HepG2 (cell line): ENCODE results near the gene FCN3. TPM values are rescaled to one million over a fixed set of nuclear protein-coding genes. Genes with fewer than 3 reads are reported as not detected.

Source experiments
- ATAC-seq: fragments of 200-7000 bp; cut with Tn5 transposase; 3 replicates; pipeline ENCODE4 v1.9.1; 2020; ENCODE audit warnings: mild to moderate bottlenecking, moderate library complexity
- BruUV-seq: library from RNA; stranded (reverse); fragments of 400-500 nt; replicated peaks from 2 replicates; lab custom pipeline; 2021; lab: Mats Ljungman, UMichigan
- CTCF ChIA-PET: fragments of 300-600 bp; formaldehyde crosslinking; extraction: SDS; loops from one replicate; lab custom pipeline; 2021; ENCODE audit warnings: low total read pairs, inconsistent platforms, low intra/inter-chr PET ratio; lab: Yijun Ruan, JAX
- POLR2A ChIA-PET: fragments of 350-600 bp; sonication (Branson Sonifier 250); formaldehyde crosslinking; loops from one replicate; lab custom pipeline; 2020; ENCODE audit warnings: antibody characterized with exemption, inconsistent platforms; lab: Yijun Ruan, JAX
- DNase-seq: peaks from one replicate; pipeline ENCODE4 v3.0.0-alpha.2; 2015; ENCODE audit warnings: low spot score
- FAIRE-seq: peaks from 3 replicates; lab custom pipeline; 2011; peaks lifted over from hg19 to GRCh38; lab: Jason Lieb, UNC
- H2AFZ ChIP-seq: one replicate; pipeline ENCODE4 v1.6.1; 2011; ENCODE audit warnings: low read length, inconsistent platforms
- H3K27ac ChIP-seq: fragments of 300-600 bp; 3 replicates; pipeline ENCODE4 v1.8.0; 2011; ENCODE audit warnings: mixed run types, mild to moderate bottlenecking, mixed read lengths, low read length, inconsistent platforms; ENCODE audit not compliant: insufficient read depth; ENCODE audit errors: extremely low read length
- H3K27me3 ChIP-seq, 2 experiments: fragments of 200-600 bp in 1 of 2; 2 replicates in 1 of 2; 3 replicates in 1 of 2; pipeline versions ENCODE4 v1.6.0 to v1.8.0; 2011; ENCODE audit warnings: low read length in 2 of 2, mild to moderate bottlenecking in 2 of 2, moderate library complexity in 2 of 2, inconsistent platforms in 1 of 2; ENCODE audit not compliant: insufficient read depth in 2 of 2, control insufficient read depth in 1 of 2
- H3K36me3 ChIP-seq, 2 experiments: fragments of 200-600 bp in 1 of 2; replicated peaks in 1 of 2; 2 replicates in 1 of 2; 3 replicates in 1 of 2; pipeline versions ENCODE4 v1.5.1 to v1.8.0; 2011; ENCODE audit warnings: low read length in 2 of 2, inconsistent platforms in 1 of 2; ENCODE audit not compliant: insufficient read depth in 2 of 2, control insufficient read depth in 1 of 2
- H3K4me1 ChIP-seq: 2 replicates; pipeline ENCODE4 v1.5.1; 2012; ENCODE audit warnings: low read length, inconsistent platforms; ENCODE audit not compliant: insufficient read depth
- H3K4me2 ChIP-seq: 2 replicates; pipeline ENCODE4 v1.6.0; 2011; ENCODE audit warnings: low read depth, low read length, inconsistent platforms
- H3K4me3 ChIP-seq, 3 experiments: fragments of 200-600 bp in 1 of 3; sonication (generic), shearing (Covaris generic) in 1 of 3; replicated peaks in 1 of 3; 2 replicates each; pipeline ENCODE4 v1.5.1; 2011 to 2016; ENCODE audit warnings: low read length in 3 of 3, inconsistent platforms in 2 of 3, low read depth in 2 of 3, mild to moderate bottlenecking in 2 of 3, control low read depth in 1 of 3, mixed read lengths in 1 of 3; ENCODE audit not compliant: insufficient read depth in 1 of 3
- H3K79me2 ChIP-seq: one replicate; pipeline ENCODE4 v1.6.1; 2011; ENCODE audit warnings: low read length, inconsistent platforms; ENCODE audit not compliant: insufficient read depth
- H3K9ac ChIP-seq: 2 replicates; pipeline ENCODE4 v1.6.0; 2011; ENCODE audit warnings: mild to moderate bottlenecking, low read depth, low read length, inconsistent platforms; ENCODE audit not compliant: insufficient read depth
- H3K9me3 ChIP-seq: 2 replicates; pipeline ENCODE4 v1.5.1; 2012; ENCODE audit warnings: mild to moderate bottlenecking, low read length
- H4K20me1 ChIP-seq: 2 replicates; pipeline ENCODE4 v1.6.0; 2011; ENCODE audit warnings: inconsistent platforms, mild to moderate bottlenecking, low read length, moderate library complexity; ENCODE audit not compliant: insufficient read depth
- BCL6 ChIP-seq: IDR thresholded peaks from 2 replicates; pipeline ENCODE4 v1.6.1; 2016; ENCODE audit warnings: missing genetic modification reagents, missing compliant biosample characterization
- FOXC1 ChIP-seq: sonication (generic); formaldehyde crosslinking; IDR thresholded peaks from 2 replicates; pipeline ENCODE4 v1.8.0; 2022; ENCODE audit warnings: mild to moderate bottlenecking, missing genetic modification reagents, borderline replicate concordance
- MEF2D ChIP-seq: sonication (generic); formaldehyde crosslinking; IDR thresholded peaks from 2 replicates; pipeline ENCODE4 v1.5.1; 2020; ENCODE audit warnings: mild to moderate bottlenecking, missing genetic modification reagents
- MTA3 ChIP-seq: sonication (generic); formaldehyde crosslinking; IDR thresholded peaks from 2 replicates; pipeline ENCODE4 v1.4.0; 2020; ENCODE audit warnings: missing genetic modification reagents
- PHF20 ChIP-seq: sonication (generic); formaldehyde crosslinking; IDR thresholded peaks from 2 replicates; pipeline ENCODE4 v1.5.0; 2020; ENCODE audit warnings: mild to moderate bottlenecking, missing genetic modification reagents
- PRMT3 ChIP-seq: sonication (generic); formaldehyde crosslinking; IDR thresholded peaks from 2 replicates; pipeline ENCODE4 v1.8.1; 2022; ENCODE audit warnings: low read depth, mild to moderate bottlenecking, moderate library complexity, missing genetic modification reagents, borderline replicate concordance
- RFXANK ChIP-seq: IDR thresholded peaks from 2 replicates; pipeline ENCODE4 v1.6.1; 2016
- SKI ChIP-seq: fragments of 450-650 bp; IDR thresholded peaks from one replicate; pipeline ENCODE4 v1.6.1; 2018; ENCODE audit warnings: mild to moderate bottlenecking; ENCODE audit not compliant: partially characterized antibody
- STAG1 ChIP-seq: sonication (generic); formaldehyde crosslinking; IDR thresholded peaks from 2 replicates; pipeline ENCODE4 v1.4.0; 2020; ENCODE audit warnings: missing genetic modification reagents
- TCF7 ChIP-seq: sonication (generic); IDR thresholded peaks from 2 replicates; pipeline ENCODE4 v1.6.1; 2016; ENCODE audit warnings: antibody characterized with exemption, low read depth
- TP53 ChIP-seq: sonication (generic); formaldehyde crosslinking; conservative IDR thresholded peaks from 2 replicates; pipeline ENCODE4 v1.4.0; 2020; ENCODE audit warnings: missing genetic modification reagents
- ZNF124 ChIP-seq: sonication (generic); formaldehyde crosslinking; IDR thresholded peaks from 2 replicates; pipeline ENCODE4 v1.4.0; 2020; ENCODE audit warnings: missing genetic modification reagents
- ZNF572 ChIP-seq: sonication (generic); formaldehyde crosslinking; IDR thresholded peaks from 2 replicates; pipeline ENCODE4 v1.5.1; 2020; ENCODE audit warnings: mild to moderate bottlenecking, missing genetic modification reagents
- ZNF629 ChIP-seq: sonication (generic); formaldehyde crosslinking; conservative IDR thresholded peaks from 2 replicates; pipeline ENCODE4 v1.5.0; 2020; ENCODE audit warnings: missing genetic modification reagents
- ZNF777 ChIP-seq: sonication (generic); formaldehyde crosslinking; IDR thresholded peaks from 2 replicates; pipeline ENCODE4 v1.4.0; 2020; ENCODE audit warnings: missing genetic modification reagents
- WGBS: methylation state at CpG from one replicate; pipeline ENCODE4 v1.1.6; 2017; ENCODE audit warnings: low lambda C conversion rate; 5-methylcytosine and 5-hydroxymethylcytosine counted together
- in situ Hi-C: cut with HindIII; loops from 2 replicates; pipeline ENCODE4 v1.10.0; 2017; ENCODE audit warnings: low pct_unique_long_range_greater_than_20kb; ENCODE audit not compliant: extremely low pct_ligation_motif_present
- intact Hi-C: fragments of 100-400 bp; cut with micrococcal nuclease; formaldehyde crosslinking; loops from one replicate; pipeline ENCODE4 v1.10.0; 2022; ENCODE audit not compliant: unreplicated experiment
- polyA plus RNA-seq, 8 experiments: library from polyadenylated mRNA; depleted of rRNA in 3 of 8; stranded (reverse) in 7 of 8; unstranded in 1 of 8; fragments of >200 nt; fragmentation: Illumina TruSeq in 4 of 8; extraction: Trizol in 4 of 8; gene quantifications; 2 replicates each; pipeline versions ENCODE4 v1.2.1 to v1.2.3, GENCODE V29; 2011 to 2016; ENCODE audit warnings: low read depth in 4 of 8, missing spikeins in 1 of 8, mixed read lengths in 1 of 8; ENCODE audit not compliant: insufficient read depth in 1 of 8
- total RNA-seq, 5 experiments: library from RNA; depleted of rRNA; stranded (reverse); fragments of >200 nt; fragmentation: Illumina TruSeq; extraction: Trizol; gene quantifications; 2 replicates each; pipeline ENCODE4 v1.2.3, GENCODE V29; 2016; ENCODE audit warnings: low read depth in 1 of 5

FCN3 gene
- total and polyA plus RNA-seq, 2 of the 13 experiments (the other 11 are each of a cell fraction or from before 2014, with no cell fraction given), result not detected

GRCh38 chr1:27372808-27373690 is 1.6 kb downstream of the FCN3 start:
- in situ Hi-C loops, result no loop called here
- peaks cover 5 to 33% of the 10 kb centered on the region in 2 experiments; a peak in 4 of 5 replicates for H3K27me3 ChIP-seq
- peaks cover 2% of the 10 kb centered on the region for H3K4me1 ChIP-seq
- H3K9me3 ChIP-seq, result no peaks in the 10 kb centered on the region
- H3K4me2 ChIP-seq, result no peak overlapping the region
- no peak overlapping the region for H3K4me3 ChIP-seq
- H3K36me3 ChIP-seq, result no peaks in the 10 kb centered on the region
- no peaks in the 10 kb centered on the region for H4K20me1 ChIP-seq
- TF ChIP-seq BCL6 (CRISPR knock-in tag), result no peak
- TF ChIP-seq ZNF777 (CRISPR knock-in tag), result no peak
- no peak for TF ChIP-seq PRMT3 (CRISPR knock-in tag)
- no peak for TF ChIP-seq FOXC1
- no peak for TF ChIP-seq TP53 (CRISPR knock-in tag)
- TF ChIP-seq MEF2D (CRISPR knock-in tag), result no peak
- TF ChIP-seq PHF20 (CRISPR knock-in tag), result no peak
- no peak for TF ChIP-seq ZNF572
- no peak for TF ChIP-seq TCF7
- TF ChIP-seq MTA3, result no peak
- no peak for TF ChIP-seq RFXANK (CRISPR knock-in tag)
- no peak for TF ChIP-seq ZNF124 (CRISPR knock-in tag)
- TF ChIP-seq ZNF629 (CRISPR knock-in tag), result peak; percentile 93
- TF ChIP-seq STAG1, result peak; percentile 32
- TF ChIP-seq SKI, result no peak
- intact Hi-C loops, result loop anchor here (1.0 kb wide), 1 partner anchor 16 kb away; no protein-coding TSS in a partner anchor
- no peak overlapping the region for H3K27ac ChIP-seq
- no TSS peak for BruUV-seq
- ChIA-PET POLR2A (no interaction called here), CTCF (interaction anchor here (1.6 kb wide), 1 partner anchor 16 kb away, joined by 6 read pairs; no protein-coding TSS in a partner anchor)
- 52% methylated on average over 9 of the region's 11 CpGs for WGBS
- H3K79me2 ChIP-seq, result no peaks in the 10 kb centered on the region
- H3K9ac ChIP-seq, result no peak overlapping the region
- H2AFZ ChIP-seq, result no peak overlapping the region
- DNase-seq (no peak), FAIRE-seq (no peak), ATAC-seq (peak; percentile 70)
